HG03025 (cell line): ENCODE results near the gene TOM1L2.

Experiments used
- ATAC-seq: cut with Tn5 transposase; IDR thresholded peaks from one replicate; pipeline ENCODE4 v1.9.1; 2021; ENCODE audit warnings: mild to moderate bottlenecking, moderate library complexity; ENCODE audit not compliant: unreplicated experiment, low FRiP score

The TOM1L2 gene

DNA sequence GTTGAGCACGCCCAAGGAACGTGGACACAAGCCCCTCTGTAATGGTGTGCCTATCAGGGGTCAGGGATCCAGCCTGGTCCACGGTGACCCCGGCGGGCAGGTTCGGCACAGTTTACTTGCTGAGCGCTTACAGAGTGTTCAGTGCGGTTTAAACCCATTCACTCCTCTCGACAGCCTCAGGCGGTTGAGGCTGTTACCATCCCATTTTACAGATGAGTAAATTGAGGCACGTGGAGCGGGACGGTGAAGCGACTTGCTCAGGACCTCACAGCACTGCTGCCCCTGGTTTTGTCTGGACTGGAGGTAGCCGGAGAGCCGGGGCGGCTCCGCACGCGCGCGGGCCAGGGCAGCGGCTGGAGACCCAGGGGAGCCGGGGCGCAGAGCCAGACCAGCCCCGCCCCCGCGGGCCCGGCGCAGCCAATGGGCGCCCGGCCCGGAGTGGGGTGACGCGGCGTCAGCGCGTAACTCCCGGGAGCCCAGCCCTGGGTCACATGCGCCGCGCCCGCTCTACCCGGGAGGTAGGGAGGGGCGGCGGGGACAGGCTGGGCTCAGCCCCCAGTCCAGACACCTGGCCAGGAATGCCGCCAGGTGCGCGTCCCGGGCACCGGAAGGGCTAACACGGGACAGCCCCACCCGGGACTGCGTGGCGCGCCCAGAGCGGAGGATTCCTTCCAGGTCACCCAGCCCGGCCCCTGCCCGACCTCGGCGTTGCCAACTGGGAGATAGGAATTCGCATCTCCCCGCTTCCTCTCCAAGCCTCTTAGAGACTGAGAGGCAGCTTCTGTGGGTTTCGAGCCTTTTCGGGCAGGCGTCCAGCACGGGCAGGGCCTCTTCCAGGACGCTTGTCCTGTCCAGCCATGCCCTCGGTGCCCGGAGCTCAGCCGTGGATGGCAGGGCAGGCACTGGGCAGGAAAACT, 132.2 kb downstream of the TOM1L2 start:
- peak; percentile 42 for ATAC-seq

DNA sequence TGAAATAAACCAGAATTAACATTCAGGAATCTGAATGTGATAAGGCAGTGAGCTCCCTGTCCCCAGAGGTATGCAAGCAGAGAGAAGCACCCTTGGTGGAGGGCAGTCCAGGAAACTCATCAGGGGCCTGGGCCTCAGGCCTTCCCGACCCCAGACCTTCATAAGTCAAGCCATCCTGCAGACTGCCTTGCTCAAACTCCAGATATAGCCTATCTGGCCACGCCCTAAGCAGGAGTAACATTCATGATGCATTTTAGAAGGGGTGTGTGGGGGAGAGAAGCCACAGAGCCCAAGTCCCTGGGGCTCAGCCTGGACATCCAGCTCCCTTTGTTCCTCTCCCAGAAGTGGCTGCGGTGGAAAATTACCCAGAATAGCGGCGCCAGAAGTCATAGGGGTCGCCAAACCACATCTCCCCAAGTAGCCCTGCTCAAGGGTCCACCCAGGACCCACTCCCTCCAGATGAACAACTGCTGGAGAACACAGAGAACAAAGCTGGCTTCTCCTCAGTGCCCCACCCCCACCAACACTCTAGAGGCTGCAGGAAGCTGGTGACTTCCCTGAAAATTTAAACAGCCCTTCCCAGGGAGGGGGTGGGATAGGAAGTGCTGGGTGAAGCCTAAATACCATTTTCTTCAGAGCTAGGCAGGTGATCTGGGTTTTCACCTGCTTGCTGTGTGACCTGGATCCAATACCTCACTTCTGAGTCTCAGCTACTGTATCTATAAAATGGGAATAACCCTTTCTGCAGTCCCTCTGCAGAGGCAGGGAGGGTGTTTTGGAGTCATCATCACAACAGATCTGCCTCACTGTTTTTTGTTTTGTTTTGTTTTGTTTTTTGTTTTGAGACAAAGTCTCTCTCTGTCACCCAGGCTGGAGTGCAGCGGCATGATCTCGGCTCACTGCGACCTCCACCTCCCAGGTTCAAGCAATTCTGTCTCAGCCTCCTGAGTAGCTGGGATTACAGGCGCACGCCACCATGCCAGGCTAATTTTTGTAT, 133.9 kb downstream of the TOM1L2 start:
- no peak for ATAC-seq

DNA sequence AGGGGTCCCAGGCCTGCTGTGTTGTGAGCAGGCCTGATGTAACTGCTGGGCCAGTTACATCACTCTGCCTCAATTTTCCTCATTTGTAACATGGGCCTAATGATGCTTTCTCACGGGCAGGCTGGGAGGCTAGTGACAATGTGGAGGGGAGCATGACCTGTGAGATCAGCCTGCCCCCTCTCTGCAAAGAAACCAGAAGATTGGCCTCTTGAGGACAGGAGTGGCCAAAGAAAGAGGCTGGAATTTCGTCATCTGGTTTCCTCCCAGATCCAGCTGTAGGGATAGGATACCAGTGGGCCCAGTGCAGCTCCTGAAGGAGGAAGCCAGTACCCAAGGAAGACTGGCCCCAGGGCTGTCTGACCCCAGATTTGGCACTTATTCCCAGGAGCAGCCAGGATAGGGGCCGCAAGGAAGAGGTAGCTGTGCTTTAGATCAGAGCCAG, 134.8 kb downstream of the TOM1L2 start:
- no peak for ATAC-seq

DNA sequence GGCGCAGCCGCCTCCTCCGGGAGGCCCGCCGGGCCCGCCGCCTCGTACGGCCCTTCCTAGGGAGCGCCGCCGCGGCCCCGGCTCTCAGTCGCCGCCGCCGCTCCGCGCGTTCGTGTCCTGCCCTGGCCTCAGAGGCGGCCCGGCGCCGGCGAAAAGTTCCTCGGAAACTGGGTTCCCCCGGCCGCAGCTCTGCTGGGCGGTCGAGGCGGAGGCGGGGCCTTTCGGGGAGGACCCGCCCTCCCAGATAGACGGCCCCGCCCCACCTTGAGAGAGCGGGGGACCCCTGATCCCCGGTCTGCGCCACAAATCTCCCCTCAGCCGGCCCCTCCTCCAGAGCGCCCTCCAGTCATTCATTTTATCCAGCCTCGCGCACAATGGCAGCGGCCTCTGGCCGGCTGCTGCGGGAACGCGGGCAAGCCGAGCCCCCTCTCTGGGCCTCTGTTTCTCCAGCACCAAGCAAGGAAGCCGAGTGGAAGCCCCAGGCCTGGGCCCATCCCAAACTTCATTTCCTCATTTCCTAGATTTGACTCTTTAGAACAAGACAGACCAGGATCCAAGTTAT, 135.3 kb downstream of the TOM1L2 start, which contains the start of gene SREBF1:
TSS of gene SREBF1 (minus strand) at position 169 of the 562 bp plus-strand sequence. CDS start 169 bp downstream, outside the sequence.
- peak; percentile 19 for ATAC-seq

DNA sequence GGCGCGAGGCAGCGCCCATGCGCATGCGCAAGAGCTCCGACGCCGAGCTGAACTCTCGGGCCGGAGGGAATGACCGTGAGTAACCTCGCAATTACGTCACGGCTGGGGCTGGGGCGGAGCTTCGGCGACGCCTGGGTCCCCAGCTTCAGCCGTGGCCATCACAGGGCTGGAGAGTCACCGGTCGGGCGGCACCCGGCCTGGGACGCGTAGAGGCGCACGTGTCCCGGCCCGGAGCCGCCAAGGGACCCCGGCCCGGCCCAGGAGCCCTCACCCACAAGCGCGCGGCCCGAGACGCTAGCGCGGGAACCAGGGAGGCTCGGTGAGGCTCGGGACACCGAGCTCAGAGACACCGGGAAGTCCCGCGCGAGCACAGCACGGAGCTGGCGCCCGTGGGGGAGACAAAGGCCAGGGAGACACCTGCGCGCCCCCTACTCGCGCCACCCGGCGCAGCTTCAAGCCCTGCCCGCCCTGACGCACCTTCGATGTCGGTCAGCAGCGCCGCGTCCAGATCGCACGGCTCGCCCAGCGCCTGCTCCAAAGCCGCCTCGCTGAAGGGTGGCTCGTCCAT, 135.9 kb downstream of the TOM1L2 start:
- peak; percentile 58 for ATAC-seq

DNA sequence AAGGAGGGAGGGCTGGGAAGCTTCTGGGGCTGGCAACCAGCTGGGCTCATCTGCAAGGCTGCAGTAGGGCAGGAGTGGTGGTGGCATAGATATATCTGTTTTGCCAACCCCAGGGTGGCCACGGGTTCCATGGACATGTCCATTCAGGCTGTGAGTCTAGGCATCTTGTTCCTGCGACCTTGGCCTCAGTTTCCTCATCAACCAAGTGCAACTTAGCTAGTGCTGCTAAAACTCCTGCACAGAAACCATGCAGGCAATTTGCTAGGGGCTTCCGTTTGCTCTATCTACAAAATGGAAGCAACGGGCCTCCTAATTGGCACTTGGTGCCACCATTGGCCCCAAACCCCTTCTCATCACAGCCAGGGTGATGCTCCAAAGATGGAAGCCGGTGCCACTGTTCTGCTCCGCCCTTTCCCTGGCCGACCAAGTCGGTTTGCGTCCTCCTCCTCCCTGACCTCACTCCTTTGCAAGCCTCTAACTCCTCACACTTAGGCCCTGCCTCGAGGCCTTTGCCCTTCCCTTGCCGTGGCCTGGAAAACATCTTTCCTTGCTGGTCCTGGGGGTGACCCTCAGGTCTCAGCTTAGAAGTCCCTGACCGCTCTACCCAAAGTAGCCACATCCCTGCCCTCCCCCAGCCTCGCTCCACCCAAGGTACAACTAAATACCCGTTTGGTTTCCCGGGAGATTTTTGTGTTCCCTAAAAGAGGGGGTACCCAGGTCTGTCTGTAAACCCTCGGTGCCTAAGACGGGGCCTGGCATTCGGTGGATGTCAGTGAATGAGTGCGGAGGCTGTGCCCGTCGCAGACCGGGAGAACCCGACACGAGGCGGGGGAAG, 136.6 kb downstream of the TOM1L2 start:
- no peak for ATAC-seq

DNA sequence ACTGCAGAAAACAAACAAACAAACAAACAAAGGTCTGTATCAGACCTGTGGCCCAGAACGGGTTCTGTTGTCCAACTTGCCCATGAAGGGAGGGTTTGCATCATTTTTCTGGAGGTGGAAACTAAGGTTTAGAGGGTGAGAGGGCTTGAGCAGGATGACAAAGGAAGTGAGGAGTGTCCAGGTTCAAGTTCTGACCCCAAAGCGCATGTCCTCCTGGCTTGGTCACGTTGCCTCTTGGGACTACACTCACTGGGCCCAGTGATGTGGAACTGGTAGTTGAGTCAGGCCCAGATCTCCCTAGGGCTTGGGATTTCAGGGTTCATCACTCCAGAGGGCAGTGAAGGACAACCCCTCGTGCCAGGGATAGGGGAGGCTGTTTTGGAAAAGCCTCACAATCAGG, 137.2 kb downstream of the TOM1L2 start:
- no peak for ATAC-seq

DNA sequence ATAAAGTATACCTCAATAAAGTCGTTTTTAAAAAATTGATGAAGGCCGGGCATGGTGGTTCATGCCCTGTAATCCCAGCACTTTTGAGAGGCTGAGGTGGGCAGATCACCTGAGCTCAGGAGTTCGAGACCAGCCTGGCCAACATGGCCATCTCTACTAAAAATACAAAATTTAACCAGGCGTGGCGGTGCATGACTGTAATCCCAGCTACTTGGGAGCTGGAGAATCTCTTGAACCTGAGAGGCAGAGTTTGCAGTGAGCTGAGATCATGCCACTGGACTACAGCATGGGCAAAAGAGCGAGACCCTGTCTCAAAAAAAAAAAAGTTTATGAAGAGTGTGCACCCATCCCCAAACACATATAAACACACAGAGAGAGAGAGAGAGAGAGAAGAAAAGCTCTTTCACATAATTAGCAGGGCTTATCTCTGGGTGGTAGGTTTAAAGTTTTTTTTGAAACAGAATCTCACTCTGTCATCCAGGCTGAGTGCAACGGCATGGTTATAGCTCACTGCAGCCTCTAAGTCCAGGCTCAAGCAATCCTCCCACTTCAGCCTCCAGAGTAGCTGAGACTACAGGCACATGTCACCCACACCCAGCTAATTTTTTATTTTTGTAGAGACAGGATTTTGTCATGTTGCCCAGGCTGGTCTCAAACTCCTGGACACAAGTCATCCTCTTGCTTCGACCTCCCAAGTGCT, 138.4 kb downstream of the TOM1L2 start:
- no peak for ATAC-seq

DNA sequence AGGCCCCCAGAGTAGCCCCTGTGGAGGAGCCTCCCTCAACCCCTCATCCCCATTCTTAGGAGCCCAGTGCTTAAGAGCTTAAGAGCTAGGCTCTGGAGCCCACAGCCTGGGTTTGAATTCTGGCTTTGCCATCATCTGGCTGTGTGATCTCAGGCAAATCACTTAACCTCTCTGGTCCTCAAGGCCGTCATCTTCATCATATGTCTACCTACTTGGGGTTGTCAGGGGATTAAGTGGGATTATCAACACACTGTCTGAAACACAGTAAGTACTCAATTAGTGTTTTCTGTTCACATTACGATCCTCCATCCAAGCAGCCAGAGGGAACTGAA, 140.2 kb downstream of the TOM1L2 start:
- ATAC-seq, result no peak

DNA sequence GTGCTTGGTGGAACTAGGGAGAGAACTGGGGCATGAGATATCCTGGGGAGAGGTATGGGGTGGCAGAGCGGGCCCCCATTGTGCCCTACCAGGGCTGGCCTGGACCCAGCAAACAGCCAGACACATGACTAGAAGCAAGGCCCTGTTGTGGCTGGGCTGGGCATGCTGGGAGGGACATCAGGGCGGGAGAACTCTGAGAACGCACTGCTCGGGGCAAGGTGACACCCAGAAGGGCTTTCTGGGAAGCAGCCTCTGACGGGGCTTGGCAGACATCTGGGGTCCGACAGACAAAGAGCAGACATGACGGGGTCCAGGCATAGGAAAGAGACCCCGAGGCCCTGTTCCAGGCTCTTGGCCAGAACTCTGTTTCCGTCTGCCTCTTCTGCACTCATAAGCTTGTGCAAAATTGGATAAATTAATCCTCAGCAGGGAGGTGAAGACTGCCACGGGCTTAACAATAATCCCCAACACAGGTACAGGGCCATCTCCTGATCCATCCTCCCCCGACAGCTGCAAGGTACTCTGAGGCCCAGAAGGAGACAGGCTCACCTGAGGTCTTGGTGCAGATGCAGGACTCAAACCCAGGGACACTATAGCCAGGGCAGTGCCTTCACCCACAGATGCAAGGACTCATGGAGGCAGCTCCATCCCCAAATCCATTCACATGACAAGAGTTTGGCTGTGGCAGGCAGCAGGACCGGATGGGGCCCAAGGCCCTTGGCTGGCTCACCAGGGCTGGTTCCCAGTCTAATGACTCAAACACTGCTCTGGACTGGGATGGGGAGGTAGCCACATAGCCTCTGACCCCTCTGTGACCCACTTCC, 140.8 kb downstream of the TOM1L2 start:
- ATAC-seq, result no peak

DNA sequence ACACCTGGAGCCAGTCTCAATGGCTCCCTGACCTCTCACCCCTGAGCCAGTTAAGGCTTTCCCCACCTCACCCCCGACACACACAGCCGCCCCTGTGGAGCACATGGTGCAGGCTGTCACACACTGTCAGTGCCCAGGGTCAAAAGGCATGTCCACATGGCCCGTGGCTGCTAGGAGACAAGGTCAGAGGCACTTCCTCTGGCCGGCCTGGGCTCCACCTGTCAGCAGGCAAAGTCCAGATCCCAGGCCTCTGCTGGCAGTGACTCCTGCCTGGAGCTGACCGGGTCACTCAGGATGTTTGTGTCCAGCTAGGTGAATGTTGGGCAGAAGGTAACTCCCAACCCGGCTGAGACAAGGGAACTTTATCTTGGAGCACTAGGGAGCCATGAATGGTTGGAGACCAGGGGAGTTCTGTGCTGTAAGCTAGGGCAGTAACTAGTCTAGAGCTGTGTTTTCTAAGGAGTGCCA, 141.4 kb downstream of the TOM1L2 start:
- ATAC-seq, result no peak

DNA sequence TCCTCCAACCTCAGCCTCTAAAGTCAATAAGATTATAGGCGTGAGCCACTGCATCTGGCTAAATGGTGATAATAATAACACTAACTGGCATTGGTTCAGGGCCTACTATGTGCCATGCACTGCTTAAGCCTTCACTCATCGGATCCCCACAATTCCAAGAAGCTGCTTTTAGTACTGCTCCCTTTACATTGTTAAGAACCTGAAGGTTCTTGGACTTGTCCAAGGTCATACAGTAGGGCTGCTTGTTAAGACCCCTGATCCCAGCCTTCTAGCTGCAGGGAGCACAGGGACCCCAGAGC, 142.0 kb downstream of the TOM1L2 start:
- no peak for ATAC-seq

DNA sequence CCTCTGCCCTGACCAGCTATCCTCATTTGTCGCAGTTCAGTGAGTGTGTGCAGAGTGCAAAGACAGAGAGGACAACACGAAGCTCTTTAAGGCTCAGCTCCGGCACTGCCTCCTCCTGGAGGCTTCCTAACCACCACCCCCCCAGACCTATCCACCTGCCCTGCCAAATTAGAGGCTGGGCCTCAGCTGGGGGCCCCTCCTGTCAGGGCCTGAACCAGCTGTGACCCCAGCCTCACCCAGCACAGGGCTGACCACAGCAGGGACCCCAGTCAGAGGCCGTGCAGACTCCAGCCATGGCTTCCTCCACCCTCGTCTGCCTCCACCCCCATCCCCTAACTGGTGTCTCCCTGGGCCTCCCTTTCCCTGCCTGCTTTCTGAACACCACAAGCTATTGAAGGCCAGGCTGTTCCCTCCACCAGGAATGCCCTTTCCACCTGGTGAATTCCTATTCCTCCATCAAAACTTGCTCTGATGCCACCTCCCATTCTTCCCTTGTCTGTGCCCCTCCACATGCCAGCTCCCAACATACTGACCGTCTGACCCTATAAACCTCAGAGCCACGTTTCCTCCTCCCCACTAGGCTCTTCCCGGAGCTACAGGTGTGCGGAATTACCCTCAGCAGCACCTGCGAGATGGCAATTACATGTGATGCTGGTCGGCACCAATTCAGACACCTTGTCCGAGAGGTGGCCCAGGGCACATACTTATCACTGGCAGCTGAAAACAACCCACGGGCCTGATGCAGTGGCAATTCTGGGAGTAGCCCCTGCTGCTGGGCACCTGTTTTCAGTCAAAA, 144.2 kb downstream of the TOM1L2 start:
- ATAC-seq, result no peak

DNA sequence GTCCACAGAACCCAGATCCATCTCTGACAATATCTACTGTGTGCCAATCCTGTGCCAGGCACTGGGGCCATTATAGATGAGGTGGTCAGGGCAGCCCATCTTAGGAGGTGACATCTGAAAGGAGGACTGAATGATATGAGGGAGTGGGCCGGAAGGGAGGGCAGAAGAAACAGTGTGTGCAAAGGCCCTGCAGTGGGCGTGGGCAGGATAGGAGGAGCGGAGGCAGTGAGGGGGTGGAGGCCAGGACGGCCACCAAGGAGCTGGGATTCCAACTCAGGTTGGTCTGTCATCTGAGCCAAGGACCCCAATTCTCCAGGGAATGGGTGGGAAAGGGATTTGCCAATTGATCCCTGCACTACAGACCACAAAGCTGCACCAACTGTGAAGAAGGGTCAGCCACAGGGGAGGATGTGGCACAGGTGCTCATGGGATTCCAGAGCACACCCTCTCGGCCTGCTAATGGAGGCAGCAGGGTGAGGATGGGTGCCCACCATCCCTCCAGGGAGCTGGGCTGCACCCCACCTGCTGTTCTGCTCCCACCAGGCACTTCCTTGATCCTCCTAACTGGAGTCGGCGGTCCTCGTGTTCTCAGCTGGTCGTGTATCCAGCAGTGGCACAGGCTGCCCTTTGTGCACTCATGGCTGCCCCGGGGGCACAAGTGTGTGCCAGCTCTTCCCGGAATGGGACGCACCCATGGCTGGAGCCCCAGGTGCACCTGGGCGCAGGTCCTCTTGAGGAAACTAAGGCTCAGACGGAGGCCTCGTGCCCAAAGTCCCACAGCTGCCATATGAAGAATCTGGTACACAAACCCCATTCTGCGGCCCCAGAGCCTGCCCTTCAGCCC, 145.0 kb downstream of the TOM1L2 start:
- no peak for ATAC-seq

DNA sequence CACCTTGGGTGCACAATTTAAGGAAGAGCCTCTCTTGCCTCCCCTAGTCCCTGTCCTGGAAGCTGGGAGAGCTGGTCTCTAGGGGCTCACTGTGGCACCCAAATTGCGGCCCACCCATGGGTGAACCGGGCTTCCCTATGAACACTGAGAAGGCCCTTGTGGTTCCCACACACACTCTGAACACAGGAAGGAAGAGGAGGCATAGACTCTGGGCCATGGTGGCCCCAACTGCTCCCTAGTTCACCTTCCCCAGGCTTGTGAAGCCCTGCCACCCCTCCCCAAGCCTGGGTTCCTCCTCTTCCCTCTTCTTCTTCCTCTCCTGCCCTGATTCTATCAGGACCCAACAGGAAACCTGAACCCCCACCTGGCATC, 145.9 kb downstream of the TOM1L2 start:
- no peak for ATAC-seq

DNA sequence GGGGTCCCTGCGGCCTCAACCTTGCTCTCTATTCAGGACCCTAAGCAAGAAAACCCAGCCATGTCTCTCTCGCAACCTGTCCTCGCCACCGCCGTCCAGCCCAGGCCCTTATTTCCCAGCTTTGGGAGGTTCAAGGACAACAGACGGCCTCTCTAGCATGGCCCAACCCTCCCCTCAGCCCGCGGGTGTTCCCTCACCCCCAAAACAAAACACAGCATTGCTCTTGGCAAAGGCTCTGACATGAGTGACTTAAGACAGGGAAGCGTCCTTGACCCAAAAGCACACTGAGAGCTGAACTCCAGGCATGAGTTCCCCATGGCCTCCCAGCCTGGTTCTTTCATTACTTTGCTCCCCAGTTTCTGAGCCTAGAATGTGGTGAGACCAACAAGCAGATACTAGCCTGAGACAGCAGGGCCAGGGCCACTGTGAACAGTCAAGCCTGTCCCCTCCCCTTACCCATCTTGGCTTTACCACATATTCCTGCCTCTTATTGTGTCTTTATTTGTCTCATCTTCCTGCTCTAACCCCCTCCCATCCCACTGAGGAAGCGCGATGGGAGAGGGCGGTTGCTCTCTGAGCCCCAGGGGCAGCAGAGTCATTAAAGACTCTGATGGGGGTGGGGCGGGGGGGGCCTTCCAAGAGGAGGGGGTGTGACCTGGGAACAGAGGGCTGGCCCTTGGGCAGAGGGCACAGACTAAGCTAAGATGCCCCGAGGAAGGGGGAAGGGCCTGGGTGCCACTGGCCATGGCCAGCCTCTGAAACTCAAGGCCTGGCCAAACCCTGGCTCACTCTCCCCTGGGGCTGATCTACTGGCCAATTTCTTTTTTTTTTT, 147.2 kb downstream of the TOM1L2 start:
- ATAC-seq, result no peak
